HG03575 (cell line): ENCODE results near the gene ATP9B.
"Not testable (repeated sequence)": the region's sequence is repeated elsewhere in the genome, so short reads cannot be mapped to it uniquely, and the experiment has no call there.

Source experiments
- ATAC-seq: cut with Tn5 transposase; IDR thresholded peaks from one replicate; pipeline ENCODE4 v1.9.1; 2021; ENCODE audit not compliant: unreplicated experiment, insufficient number of reproducible peaks, low FRiP score; ENCODE audit errors: extremely low read depth

ATP9B gene

GRCh38 chr18:79257480-79257879 lies 188.3 kb downstream of the ATP9B start:
- ATAC-seq, result no peak

- ATAC-seq, result no peak
Measured at GRCh38 chr18:79258447-79258846, 189.3 kb downstream of the ATP9B start.

DNA sequence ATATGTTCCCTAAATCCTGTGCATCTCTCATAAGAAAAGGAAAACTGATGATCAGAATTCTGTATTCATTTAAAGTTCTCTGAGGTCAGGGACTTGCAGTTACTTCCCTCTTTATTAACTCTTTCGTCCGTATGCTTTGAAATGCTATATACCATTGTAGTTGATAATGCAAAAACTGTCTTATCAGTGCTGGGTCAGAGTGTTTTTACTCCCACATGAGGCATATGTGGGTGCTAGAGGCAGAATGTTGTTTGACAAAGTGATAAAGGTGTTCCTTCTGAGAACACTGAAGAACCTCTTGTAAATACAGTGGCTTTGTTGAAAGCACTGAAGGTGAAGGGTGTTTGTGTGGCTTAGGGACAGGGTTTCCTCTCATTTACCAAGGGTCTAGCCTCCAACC lies 190.0 kb downstream of the ATP9B start:
- ATAC-seq, result no peak

DNA sequence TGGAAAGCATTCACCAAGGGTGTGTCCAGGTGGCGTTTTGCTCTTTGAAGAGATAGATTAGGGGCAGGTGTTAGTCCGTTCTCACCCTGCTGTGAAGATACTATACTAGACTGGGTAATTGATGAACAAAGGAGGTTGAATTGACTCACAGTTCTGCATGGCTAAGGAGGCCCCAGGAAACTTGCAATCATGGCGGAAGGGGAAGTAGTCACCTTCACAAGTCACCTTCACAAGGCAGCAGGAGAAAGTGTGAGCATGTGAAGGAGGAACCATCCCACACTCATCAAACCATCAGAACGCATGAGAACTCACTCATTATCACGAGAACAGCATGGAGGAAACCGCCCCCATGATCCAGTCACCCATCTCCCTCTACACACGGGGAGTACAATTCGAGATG lies 190.8 kb downstream of the ATP9B start:
- ATAC-seq, result no peak

DNA sequence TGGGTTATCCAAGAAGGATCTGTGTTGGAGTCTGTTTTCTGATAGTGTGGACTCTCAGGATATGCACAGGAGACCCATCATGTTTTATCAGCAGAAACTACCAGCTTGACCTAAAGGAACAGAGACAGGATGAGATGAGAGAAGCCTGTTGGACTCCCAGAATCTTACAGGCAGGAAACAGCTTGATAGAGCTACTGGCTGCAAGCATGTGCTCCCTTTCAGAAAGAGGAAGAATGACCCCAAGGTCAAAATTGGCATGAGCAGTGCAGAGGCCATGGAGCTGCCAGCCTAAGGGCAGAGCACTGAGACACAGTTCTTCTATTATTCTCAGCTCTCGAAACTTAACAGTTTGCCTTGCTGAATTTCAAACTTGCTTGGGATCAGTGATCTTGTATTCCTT lies 191.3 kb downstream of the ATP9B start:
- no peak for ATAC-seq

DNA sequence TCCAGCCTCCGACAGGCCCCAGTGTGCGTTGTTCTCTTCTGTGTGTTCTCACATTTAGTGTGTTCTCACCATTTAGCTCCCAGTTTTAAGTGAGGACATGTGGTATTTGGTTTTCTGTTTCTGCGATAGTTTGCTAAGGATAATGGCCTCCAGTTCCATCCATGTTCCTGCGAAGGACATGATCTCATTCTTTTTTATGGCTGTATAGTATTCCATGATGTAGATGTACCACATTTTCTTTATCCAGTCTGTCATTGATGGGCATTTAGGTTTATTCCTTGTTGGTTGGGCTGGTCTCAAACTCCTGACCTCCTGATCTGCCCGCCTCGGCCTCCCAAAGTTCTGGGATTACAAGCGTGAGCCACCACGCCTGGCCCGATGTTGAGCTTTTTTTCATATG lies 195.9 kb downstream of the ATP9B start:
- ATAC-seq, result not testable (repeated sequence)

- ATAC-seq, result not testable (repeated sequence)
Measured at GRCh38 chr18:79271812-79272211, 202.6 kb downstream of the ATP9B start.

- ATAC-seq, result no peak
Measured at GRCh38 chr18:79272916-79273315, 203.7 kb downstream of the ATP9B start.

GRCh38 chr18:79274823-79275222 lies 205.6 kb downstream of the ATP9B start:
- no peak for ATAC-seq

- ATAC-seq, result no peak
Measured at GRCh38 chr18:79275461-79275860, 206.3 kb downstream of the ATP9B start.

GRCh38 chr18:79275992-79276391 lies 206.8 kb downstream of the ATP9B start:
- ATAC-seq, result peak; percentile 90

DNA sequence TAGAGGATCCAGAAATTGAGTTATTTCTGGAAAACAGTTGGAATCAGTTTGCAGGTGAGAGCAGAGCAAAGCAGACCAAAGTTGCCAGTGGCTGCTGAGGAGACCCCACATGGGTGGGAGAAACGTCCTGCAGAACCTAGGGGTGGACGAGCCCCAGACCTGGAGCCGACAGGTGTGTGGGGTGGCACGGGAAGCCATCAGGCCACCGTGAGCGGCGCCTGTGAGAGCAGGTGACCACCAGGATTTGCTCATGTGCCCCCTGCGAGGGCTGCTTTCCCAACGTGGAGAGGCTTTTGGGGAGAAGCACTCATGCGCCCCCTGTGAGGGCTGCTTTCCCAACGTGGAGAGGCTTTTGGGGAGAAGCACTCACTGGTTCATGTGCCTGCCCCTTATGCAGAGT lies 209.7 kb downstream of the ATP9B start:
- no peak for ATAC-seq

DNA sequence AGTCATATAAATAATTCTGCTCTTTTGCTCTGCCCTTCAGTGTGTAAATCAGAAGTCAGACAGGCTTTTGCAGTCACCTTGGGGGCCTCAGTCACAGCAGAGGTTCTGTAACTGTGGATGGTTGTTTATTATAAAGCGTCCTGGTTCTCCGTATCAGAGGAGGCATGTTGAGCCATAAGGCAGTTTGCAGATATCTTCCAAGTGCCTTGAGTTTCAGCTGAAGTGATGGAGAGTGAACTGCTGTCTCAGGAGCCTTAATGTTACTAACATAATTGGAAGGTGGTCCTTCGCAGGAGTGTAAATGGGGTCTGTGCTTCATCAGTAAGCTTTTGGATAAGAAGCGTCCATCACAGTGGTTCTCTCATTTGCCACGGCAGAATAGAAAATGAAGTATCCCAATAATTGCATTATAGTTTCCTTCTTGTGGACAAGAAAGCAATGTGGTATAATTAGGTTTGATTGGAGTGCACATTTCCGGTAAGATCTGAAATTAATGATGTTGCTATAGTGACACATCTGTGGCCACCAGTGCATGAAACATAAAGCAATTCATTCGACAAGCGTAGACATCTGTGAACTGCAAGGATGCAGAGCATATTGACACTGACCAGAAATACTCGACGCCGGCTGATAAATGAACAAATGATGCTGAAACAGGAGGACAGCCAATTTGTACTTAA lies 214.1 kb downstream of the ATP9B start:
- ATAC-seq, result no peak

DNA sequence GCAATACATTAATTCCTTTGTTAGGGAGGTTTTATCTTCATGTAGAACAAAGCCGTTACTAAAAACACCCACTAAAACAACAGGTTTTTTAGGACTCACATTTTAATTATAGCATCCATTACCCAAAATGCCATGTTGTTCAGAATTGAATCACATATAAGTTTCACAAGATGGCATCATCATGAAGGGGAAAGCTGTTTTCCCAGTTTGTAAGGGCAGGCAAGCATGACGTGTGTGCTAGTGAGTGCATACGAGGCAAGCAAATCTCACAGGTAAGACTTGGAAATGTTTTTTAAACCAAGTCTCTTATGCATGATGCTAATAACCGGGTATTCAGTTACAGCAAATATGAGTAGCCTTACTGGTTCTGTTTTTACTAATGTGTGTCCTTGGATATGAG lies 214.7 kb downstream of the ATP9B start:
- ATAC-seq, result no peak

DNA sequence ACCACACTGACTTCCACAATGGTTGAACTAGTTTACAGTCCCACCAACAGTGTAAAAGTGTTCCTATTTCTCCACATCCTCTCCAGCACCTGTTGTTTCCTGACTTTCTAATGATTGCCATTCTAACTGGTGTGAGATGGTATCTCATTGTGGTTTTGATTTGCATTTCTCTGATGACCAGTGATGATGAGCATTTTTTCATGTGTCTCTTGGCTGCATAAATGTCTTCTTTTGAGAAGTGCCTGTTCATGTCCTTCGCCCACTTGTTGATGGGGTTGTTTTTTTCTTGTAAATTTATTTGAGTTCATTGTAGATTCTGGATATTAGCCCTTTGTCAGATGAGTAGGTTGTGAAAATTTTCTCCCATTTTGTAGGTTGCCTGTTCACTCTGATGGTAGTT lies 216.0 kb downstream of the ATP9B start:
- not testable (repeated sequence) for ATAC-seq

GRCh38 chr18:79290409-79290808 lies 221.2 kb downstream of the ATP9B start:
- ATAC-seq, result not testable (repeated sequence)

- no peak for ATAC-seq
Measured at GRCh38 chr18:79290876-79291275, 221.7 kb downstream of the ATP9B start.

- no peak for ATAC-seq
Measured at GRCh38 chr18:79294235-79294634, 225.0 kb downstream of the ATP9B start.

- no peak for ATAC-seq
Measured at GRCh38 chr18:79299272-79299671, 230.1 kb downstream of the ATP9B start.

- ATAC-seq, result no peak
Measured at GRCh38 chr18:79299711-79300110, 230.5 kb downstream of the ATP9B start.

DNA sequence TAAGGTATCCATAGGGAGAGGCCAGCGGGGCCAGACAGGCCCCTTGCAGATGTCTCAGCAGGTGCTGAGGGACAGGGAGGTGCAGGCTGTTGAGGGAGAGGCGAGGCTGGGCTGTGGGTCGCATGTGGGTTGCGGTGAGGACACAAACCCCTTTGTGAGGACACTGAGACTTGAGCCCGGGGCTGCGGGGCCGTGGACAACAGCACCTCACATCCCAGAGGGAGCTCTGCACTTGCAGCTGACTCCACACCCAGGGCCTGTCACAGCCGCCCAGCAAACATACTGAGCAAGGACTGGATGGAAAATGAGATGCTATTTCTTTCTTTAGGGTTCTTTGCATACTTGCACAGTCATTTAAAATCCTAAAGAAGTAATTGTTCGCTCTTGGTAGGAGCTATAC lies 231.2 kb downstream of the ATP9B start:
- no peak for ATAC-seq
